VCaP (cell line): ENCODE results near the gene BCHE.
"Not testable (repeated sequence)": the region's sequence is repeated elsewhere in the genome, so short reads cannot be mapped to it uniquely, and the experiment has no call there.

Experiments used
- H3K27ac ChIP-seq: fragments of 450-650 bp; 2 replicates; pipeline ENCODE4 v1.5.1; 2017
- CTCF ChIP-seq: fragments of 450-650 bp; conservative IDR thresholded peaks from 2 replicates; pipeline ENCODE4 v1.5.1; 2017; ENCODE audit warnings: mild to moderate bottlenecking, moderate library complexity

BCHE gene

GRCh38 chr3:165817160-165817709, 20.0 kb downstream of the BCHE start:
- no peak overlapping the region for H3K27ac ChIP-seq
- no peak for TF ChIP-seq CTCF

GRCh38 chr3:165816209-165816608, 21.0 kb downstream of the BCHE start:
- no peak for TF ChIP-seq CTCF
- H3K27ac ChIP-seq: no peak overlapping the region

GRCh38 chr3:165815682-165816081, 21.5 kb downstream of the BCHE start:
- TF ChIP-seq CTCF: no peak
- H3K27ac ChIP-seq: no peak overlapping the region

- no peak overlapping the region for H3K27ac ChIP-seq
- no peak for TF ChIP-seq CTCF
Observed at GRCh38 chr3:165814380-165814779, 22.8 kb downstream of the BCHE start.

GRCh38 chr3:165807937-165808336, 29.3 kb downstream of the BCHE start:
- not testable (repeated sequence) for H3K27ac ChIP-seq

- no peak overlapping the region for H3K27ac ChIP-seq
- no peak for TF ChIP-seq CTCF
Observed at GRCh38 chr3:165805946-165806561, 31.2 kb downstream of the BCHE start.

GRCh38 chr3:165803471-165803870, 33.8 kb downstream of the BCHE start:
- no peak overlapping the region for H3K27ac ChIP-seq
- TF ChIP-seq CTCF: no peak

- no peak for TF ChIP-seq CTCF
- H3K27ac ChIP-seq: peak overlapping the region; percentile 53
Observed at GRCh38 chr3:165800970-165801369, 36.3 kb downstream of the BCHE start.
